Left cardiac atrium (tissue), 4 donors: ENCODE data around the gene CMSS1. TPM values are rescaled to one million over a fixed set of nuclear protein-coding genes. Genes with fewer than 3 reads are reported as not detected.

Experiments used
- ATAC-seq, 2 donors: fragments of 200-7000 bp; cut with Tn5 transposase; one replicate each; pipeline ENCODE4 v1.9.1; 2020; ENCODE audit warnings: mild to moderate bottlenecking in 2 of 2, moderate library complexity in 2 of 2
- DNase-seq: peaks from one replicate; pipeline ENCODE4 v3.0.0-alpha.2; 2020
- intact Hi-C, 2 donors: fragments of 100-400 bp; cut with DNase I; formaldehyde crosslinking; loops; one replicate each; pipeline versions ENCODE4 v1.14.1 to v1.15.1; 2022 to 2023
- total RNA-seq, 2 donors: library from RNA; stranded (reverse); fragmentation: NEBNext Ultra II Directional; extraction: Animal tissue kit (Norgen Biotek cat#: 25700); gene quantifications; one replicate each; pipeline ENCODE4 v1.2.1, GENCODE V29; 2021
- donor health status: DM: no; HTN: yes; CAD: no.
- donor health status: DM: no; HTN: yes; CAD: no; lungs with severe emphysema.
- donor health status: DM: yes; HTN: yes; CAD: no.
- donor health status: Dilated cardiomyopathy.

The CMSS1 gene
- total RNA-seq, 2 donors from 2014 or later = 28.7 to 33.7 TPM

DNA sequence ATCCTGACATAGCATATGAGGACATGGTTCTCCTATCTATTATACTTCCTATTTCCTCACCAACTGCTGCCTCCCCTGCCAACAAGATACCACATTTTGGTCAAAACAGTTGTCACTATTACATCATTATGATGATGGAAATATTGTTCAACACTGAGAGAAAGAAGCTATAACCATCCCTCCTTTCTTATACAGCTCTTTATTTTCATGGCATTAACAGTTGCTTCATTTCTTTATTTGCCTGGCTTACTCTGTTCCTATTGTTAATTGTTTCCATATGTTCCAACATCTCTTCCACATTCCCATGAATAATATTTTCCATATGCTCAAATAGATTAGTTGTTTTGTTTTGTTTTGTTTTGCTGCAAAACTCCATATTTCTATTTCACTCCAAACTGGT lies 337.5 kb downstream of the CMSS1 start:
- DNase-seq (no peak), ATAC-seq (no peak)
- intact Hi-C loops = no loop called here

GRCh38 chr3:100155590-100155989 lies 337.9 kb downstream of the CMSS1 start:
- ATAC-seq (no peak), DNase-seq (no peak)
- intact Hi-C loops = no loop called here

DNA sequence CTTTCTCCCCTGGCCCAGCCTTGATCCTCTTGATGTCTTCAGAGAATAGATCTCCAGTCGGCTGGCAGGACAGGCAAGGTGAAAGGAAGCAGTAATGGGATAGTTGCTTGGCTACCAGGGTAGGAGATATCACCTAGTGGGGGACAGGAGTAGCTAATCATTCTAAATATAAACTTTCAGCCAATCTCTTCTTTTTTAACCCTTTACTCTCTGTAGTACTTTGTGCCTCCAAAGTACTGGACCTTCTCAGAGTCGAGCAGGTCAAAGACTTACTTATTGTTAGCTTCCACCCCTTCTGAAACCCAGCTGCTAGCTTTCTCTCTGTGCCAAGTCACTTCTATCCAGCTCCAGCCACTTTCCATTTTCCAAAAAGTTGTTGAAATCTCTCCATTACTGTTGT lies 340.0 kb downstream of the CMSS1 start:
- intact Hi-C loops = no loop called here
- no peak for DNase-seq
- peak in 1 of 2 donors; percentile 31 for ATAC-seq

DNA sequence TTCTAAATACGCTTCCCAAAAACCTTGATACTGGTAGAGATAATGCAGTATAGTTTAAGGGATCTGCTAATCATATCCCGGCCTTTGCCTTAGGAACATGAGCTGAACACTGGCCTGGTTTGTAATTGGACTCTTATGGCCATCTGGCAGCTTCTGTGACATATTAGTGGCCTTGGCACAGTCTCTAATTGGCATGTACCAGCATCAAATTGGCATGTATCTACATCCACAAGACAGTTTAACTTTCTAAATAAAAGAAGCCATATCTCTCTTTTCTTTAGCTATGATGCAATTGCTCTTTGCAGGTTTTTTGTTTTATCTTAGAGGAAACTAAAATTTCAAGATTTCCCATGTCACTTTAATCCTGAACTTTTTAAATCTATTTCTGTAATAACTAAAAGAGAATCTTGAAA lies 341.3 kb downstream of the CMSS1 start:
- peak; percentile 65 to 80 for ATAC-seq
- no peak for DNase-seq
- intact Hi-C loops = no loop called here

- DNase-seq (no peak), ATAC-seq (peak in 1 of 2 donors; percentile 48)
- intact Hi-C loops = no loop called here
Observed at GRCh38 chr3:100159331-100160153, 341.9 kb downstream of the CMSS1 start.

GRCh38 chr3:100160521-100160920 lies 342.9 kb downstream of the CMSS1 start:
- intact Hi-C loops = no loop called here
- DNase-seq = no peak
- no peak for ATAC-seq

DNA sequence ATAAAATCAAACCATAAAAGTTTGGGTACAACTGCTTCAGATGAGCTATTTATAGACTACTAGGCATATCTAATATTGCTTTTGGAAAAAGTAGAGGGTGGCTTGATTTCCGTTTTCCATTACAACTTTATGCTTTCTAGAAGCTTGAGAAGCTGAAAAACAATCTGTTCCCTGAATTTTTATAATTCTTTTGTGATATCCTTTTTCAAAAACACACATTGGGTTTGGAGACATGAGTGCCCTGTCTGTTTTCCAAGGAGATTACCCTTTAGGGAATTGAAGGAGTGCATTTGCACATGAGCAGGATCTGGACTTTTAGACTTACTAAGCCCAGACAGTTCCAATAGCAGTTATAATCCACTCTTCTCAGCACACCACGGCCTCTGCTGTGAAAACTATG lies 346.1 kb downstream of the CMSS1 start:
- intact Hi-C loops = no loop called here
- DNase-seq (no peak), ATAC-seq (peak; percentile 59 to 83)

DNA sequence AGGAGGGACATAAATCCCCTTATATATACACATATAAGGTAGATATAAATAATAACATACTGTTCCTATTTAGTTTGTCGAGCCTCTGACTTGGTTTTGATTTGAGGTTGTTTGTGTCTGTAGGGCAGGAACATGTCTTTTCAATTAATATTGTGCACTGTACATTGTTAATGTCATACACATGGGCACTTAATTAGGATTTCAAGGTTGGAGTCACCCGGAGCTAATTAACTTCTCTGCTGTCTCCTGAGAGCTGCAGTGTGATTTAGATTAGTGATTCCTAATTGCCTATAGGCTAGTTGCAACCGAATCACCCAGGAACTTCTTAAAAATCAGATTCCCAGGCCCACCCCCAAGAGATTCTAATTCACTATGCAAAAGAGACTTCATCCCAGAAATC lies 347.1 kb downstream of the CMSS1 start:
- intact Hi-C loops = no loop called here
- no peak for DNase-seq
- no peak for ATAC-seq

- ATAC-seq (no peak), DNase-seq (no peak)
- intact Hi-C loops = no loop called here
Observed at GRCh38 chr3:100165926-100166550, 348.4 kb downstream of the CMSS1 start.

DNA sequence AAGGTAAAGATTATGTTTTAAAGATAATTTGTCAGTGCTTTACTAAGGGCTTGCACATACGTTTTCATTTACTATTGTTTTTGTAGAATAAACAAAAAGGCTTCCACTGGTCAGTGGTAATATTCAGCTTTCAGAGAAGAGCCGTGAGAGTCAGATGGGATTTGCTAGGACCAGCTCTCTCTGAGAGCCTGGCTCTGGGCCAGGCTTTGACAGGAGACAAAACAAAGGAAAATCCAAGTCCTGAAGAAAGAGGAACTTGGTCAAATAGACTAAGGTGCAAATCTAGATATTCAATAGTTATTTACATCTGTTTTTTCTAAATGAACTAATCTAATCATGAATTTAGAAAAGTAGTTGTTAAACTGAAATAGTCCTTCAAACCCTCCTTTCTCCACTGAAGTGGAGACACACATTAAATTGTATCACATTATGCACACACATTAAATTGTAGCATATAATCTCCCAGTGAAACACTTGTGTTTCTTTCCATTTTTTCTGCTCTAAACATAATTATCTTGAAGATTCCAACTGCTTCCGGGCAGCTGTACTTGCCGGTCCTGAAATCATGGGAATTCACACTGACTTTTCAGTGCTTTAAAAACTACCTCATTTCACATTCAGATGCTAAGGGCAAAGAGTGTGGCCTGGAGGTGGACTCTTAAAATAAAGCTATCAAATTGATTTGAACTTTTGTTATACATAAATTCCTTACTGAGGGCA lies 351.7 kb downstream of the CMSS1 start:
- ATAC-seq (no peak), DNase-seq (peak; percentile 43)
- intact Hi-C loops = no loop called here

DNA sequence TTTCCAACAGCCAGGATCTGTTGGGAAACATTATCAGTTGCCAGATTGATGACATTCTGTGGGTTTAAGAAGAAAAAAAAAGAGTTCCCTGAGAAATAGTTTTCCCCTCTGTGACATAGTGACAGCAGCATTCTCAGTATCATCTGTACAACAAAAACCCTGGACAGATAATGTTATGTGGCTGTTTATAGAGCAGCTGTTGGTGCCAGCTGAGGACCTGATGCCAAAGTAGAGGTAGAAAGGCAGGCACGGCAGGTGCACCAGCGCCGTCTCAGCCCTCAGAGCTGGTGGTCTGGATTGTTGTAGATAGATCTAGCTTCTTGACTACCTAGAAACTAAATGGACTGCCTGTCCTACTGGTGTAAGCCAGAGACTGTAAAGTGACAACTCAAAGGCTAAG lies 352.8 kb downstream of the CMSS1 start:
- peak in 1 of 2 donors; percentile 11 for ATAC-seq
- DNase-seq = no peak
- intact Hi-C loops = no loop called here

GRCh38 chr3:100171211-100171914 lies 353.7 kb downstream of the CMSS1 start:
- DNase-seq (no peak), ATAC-seq (peak in 1 of 2 donors; percentile 39)
- intact Hi-C loops = no loop called here

DNA sequence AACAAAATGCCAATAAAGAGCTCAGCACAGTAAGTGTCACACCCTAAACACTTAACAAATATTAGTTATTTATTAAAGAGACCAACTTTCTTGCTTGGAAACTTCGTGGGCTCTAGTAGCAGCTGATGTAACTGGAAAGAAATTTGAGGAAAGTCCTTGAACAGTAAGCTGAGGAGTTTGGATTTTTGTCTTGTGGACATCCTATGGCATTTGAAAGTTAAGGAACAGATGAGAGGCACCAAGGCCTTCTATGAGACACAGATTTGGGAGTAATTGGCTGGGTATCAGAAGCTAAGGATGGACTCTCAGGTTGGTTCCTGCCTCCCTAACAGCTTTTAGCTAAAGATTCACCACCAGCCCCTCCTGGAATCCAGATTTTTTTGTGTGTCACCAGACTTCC lies 356.3 kb downstream of the CMSS1 start:
- DNase-seq (no peak), ATAC-seq (no peak)
- intact Hi-C loops = no loop called here

GRCh38 chr3:100175637-100176280 lies 358.1 kb downstream of the CMSS1 start:
- ATAC-seq (no peak), DNase-seq (no peak)
- intact Hi-C loops = no loop called here

- intact Hi-C loops = no loop called here
- ATAC-seq (no peak), DNase-seq (no peak)
Observed at GRCh38 chr3:100179692-100180349, 362.2 kb downstream of the CMSS1 start.

GRCh38 chr3:100183608-100184125 lies 366.0 kb downstream of the CMSS1 start:
- ATAC-seq (no peak), DNase-seq (no peak)
- intact Hi-C loops = no loop called here

DNA sequence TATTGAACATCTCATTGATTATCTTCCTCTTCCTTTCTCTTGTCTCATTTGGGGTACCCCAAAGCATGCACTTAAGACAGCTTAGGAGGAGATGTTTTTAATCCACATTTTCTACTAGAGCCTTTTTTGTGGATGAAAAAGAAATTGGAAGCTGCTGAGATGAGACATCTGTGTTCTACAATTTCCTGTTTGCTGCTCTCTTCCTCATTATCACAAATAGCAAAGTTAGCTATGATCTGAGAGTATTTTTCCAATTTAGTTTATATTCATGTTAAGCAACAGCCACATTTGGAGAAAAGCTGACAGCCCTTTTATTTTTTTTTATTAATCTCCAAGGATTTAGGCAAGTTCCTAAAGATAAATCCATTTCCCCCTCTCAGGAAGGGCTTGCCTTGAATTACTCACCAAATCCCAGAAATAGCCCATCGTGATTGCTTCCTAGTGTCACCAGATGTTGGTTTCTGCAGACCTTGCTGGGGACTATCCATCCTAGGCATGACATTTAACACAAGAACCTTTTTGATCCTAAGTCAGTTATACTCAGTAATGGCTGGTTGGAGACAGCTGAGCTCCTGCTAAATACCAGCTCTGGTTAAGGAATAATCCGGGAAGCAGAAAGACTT lies 367.4 kb downstream of the CMSS1 start:
- intact Hi-C loops = no loop called here
- ATAC-seq (peak in 1 of 2 donors; percentile 58), DNase-seq (no peak)

- ATAC-seq = peak; percentile 72 to 83
- DNase-seq = no peak
- intact Hi-C loops = no loop called here
Observed at GRCh38 chr3:100185847-100186246, 368.2 kb downstream of the CMSS1 start.
